ENCODE results near the gene SRF.

SRF gene

DNA sequence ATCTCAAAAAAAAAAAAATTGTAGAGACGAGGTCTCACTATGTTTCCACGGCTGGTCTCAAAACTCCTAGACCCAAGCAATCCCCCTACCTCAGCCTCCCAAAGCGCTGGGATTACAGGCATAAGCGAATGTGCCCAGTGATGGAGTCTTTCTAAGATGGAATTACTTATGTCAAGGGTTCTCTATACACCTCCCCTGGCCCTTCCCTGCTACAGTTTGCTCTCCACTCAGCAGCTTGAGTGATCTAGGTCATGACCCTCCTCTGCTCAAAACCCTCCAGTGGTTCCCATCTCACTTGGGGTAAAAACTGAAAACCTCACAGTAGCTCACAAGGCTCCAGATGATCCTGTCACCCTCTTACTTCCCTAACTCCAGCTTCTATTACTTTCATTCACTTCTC lies 60.0 kb downstream of the SRF start:
- no peak overlapping the region for H3K4me3 ChIP-seq (ENCODE audit: low read length)
- DNase-seq (ENCODE audit: low read depth, low spot score): no peak
